Astrocyte of the spinal cord (primary cell): ENCODE data around the gene SCN4B.

Experiments
- DNase-seq: peaks from one replicate; pipeline ENCODE4 v3.0.0; 2011; ENCODE audit warnings: low read depth, low spot score
- H3K4me3 ChIP-seq: 2 replicates; pipeline ENCODE4 v1.5.1; 2011; ENCODE audit warnings: low read depth, mild to moderate bottlenecking, low read length, moderate library complexity
- CTCF ChIP-seq: IDR thresholded peaks from 2 replicates; pipeline ENCODE4 v1.5.1; 2012; ENCODE audit warnings: low read depth, mild to moderate bottlenecking, low read length, inconsistent platforms
- in situ Hi-C: cut with HindIII; loops from 2 replicates; pipeline ENCODE4 v1.10.0; 2017; ENCODE audit warnings: low sequenced_read_pairs

The SCN4B gene

DNA sequence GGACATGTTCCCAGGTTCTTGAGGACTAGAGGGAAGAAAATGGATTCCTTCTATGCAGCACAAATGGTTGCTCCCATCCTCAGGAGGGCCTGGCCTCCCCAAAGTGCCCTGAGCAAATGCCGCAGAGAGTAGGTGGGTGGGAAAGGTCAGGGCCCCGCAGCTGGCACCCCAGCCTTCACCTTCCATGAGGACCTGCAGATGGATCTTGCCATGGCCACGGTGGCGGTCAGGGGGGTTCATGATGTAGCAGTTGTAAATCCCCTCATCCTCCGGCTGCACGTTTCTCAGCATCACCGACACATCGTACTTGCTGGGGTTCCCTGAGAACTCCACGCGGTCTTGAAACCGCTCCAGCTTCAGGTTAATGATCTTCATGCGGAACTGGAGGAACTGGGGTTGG lies 15.3 kb upstream of the SCN4B start:
- in situ Hi-C loops = no loop called here
- DNase-seq = no peak
- H3K4me3 ChIP-seq = no peak overlapping the region
- no peak for TF ChIP-seq CTCF

DNA sequence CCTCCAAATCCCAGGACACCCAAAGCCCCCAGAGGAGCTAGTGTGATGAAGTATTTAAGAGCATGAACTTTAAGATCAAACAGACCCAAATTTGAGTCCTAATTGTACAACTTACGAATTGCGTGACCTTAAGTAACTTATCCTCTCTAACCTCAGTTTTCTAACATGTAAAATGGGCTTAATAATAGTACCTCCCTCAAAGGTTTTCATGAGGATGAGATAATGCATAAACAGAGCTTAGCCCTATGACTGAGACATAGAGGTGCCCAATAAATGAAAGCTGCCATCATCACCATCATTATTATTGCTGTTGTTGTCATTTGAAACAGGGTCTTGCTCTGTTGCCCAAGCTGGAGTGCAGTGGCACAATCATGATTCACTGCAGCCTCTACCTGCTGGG lies 14.6 kb upstream of the SCN4B start:
- in situ Hi-C loops = no loop called here
- no peak overlapping the region for H3K4me3 ChIP-seq
- TF ChIP-seq CTCF = no peak
- no peak for DNase-seq

- DNase-seq = no peak
- in situ Hi-C loops = no loop called here
- no peak for TF ChIP-seq CTCF
Measured at GRCh38 chr11:118166641-118167040, 14.0 kb upstream of the SCN4B start.

GRCh38 chr11:118164885-118165284 lies 12.3 kb upstream of the SCN4B start:
- no peak for TF ChIP-seq CTCF
- H3K4me3 ChIP-seq = no peak overlapping the region
- in situ Hi-C loops = no loop called here
- DNase-seq = no peak

More at GRCh38 chr11:118166641-118167040, 14.0 kb upstream of the SCN4B start:
- no peak overlapping the region for H3K4me3 ChIP-seq

DNA sequence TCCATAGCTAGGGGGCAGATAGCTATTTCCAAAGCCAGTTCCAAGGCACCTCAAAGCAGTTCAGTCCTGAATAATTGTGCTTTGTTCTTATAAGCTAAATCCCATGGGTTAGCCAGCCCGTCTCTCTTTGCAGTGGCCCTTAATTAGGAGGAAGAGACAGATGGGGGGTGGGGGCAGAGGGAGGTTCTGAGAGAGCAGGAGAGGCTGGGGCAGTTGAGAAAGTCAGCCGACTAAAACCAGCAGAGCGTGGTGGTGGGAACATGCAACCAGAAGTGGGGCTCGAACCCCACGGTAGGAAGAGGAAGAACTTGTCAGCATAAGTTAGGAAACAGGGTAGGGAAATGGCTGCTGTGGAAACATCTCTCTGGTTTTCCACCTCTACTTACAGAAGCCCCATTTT lies 10.9 kb upstream of the SCN4B start:
- H3K4me3 ChIP-seq = no peak overlapping the region
- in situ Hi-C loops = no loop called here
- DNase-seq = no peak
- no peak for TF ChIP-seq CTCF

GRCh38 chr11:118162846-118163245 lies 10.2 kb upstream of the SCN4B start:
- DNase-seq = no peak
- no peak for TF ChIP-seq CTCF
- no peak overlapping the region for H3K4me3 ChIP-seq
- in situ Hi-C loops = no loop called here

DNA sequence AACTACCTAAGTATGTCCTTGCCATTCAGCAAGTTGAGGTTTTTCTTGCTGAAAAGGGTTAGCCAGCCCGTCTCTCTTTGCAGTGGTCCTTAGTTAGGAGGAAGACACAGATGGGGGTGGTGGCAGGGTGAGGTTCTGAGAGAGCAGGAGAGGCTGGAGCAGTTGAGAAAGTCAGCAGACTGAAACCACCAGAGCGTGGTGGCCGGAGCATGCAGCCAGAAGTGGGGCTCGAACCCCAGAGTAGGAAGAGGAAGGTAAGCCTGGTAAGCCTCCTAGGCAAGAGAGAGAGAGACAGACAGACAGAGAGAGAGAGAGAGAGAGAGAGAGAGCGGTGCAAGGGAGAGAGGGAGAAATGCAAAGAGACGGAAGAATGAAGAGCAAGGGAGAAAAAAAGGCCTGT lies 9.2 kb upstream of the SCN4B start:
- in situ Hi-C loops = no loop called here
- no peak overlapping the region for H3K4me3 ChIP-seq
- TF ChIP-seq CTCF = no peak
- DNase-seq = no peak
